KBM-7 (cell line): ENCODE results near the gene PHTF2.
"Not testable (repeated sequence)": the region's sequence is repeated elsewhere in the genome, so short reads cannot be mapped to it uniquely, and the experiment has no call there.

ENCODE experiments used
- DNase-seq: peaks from one replicate; pipeline ENCODE4 v3.0.0-alpha.2; 2015
- in situ Hi-C: fragments of 300-500 bp; cut with MboI; formaldehyde crosslinking; loops from 2 replicates; pipeline ENCODE4 v1.14.3; 2020; ENCODE audit warnings: low sequenced_read_pairs, low pct_unique_long_range_greater_than_20kb, mixed read lengths

PHTF2 gene

DNA sequence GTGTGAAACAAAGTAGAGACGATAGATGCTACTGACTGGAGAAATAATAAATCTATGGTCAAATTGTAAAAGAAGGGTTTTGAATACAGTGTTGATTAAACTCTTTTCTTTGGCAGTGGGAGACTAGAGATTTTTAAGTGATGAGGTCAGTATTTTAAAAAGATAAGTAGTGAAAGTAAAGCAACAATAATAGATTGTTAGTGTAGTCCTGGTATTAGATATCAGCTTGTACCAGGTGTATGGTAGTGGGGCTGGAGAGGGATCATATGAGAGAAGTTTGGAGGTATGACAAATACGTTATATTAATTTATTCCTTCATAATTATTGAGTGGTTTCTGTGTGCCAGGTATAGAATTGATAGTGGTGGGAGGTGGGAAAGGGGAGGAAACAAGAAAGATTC, 25.2 kb downstream of the PHTF2 start:
- no peak for DNase-seq
- in situ Hi-C loops: no loop called here

GRCh38 chr7:77824636-77825035, 26.1 kb downstream of the PHTF2 start:
- no peak for DNase-seq
- in situ Hi-C loops: no loop called here

DNA sequence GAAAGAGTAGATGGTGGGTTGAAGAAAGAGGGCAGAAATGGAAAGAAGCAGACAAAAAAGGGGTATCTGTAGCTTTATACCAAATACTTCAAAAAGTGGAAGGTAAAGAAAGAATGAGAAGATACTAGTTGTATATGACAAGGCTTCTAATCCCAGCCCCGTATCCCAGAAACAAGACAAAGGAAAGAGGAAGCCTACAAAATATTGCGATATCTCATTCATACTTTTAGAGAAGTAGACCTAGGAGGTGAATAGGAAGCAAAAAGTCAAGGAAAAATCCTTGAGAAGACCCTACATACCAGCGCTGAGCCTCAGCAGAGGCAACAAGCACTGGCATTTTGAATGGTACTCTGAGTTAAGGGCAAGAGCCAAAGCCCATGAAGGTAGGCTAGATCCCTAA, 26.6 kb downstream of the PHTF2 start:
- peak; percentile 56 for DNase-seq
- in situ Hi-C loops: no loop called here

GRCh38 chr7:77826300-77826699, 27.7 kb downstream of the PHTF2 start:
- in situ Hi-C loops: no loop called here
- DNase-seq: no peak

GRCh38 chr7:77827999-77828398, 29.4 kb downstream of the PHTF2 start:
- DNase-seq: peak; percentile 70
- in situ Hi-C loops: no loop called here

GRCh38 chr7:77830649-77831355, 32.2 kb downstream of the PHTF2 start:
- DNase-seq: no peak
- in situ Hi-C loops: no loop called here

GRCh38 chr7:77831481-77831880, 32.9 kb downstream of the PHTF2 start:
- DNase-seq: no peak
- in situ Hi-C loops: no loop called here

GRCh38 chr7:77831953-77832352, 33.4 kb downstream of the PHTF2 start:
- in situ Hi-C loops: no loop called here
- DNase-seq: no peak

- no peak for DNase-seq
Measured at GRCh38 chr7:77833136-77833535, 34.6 kb downstream of the PHTF2 start.

DNA sequence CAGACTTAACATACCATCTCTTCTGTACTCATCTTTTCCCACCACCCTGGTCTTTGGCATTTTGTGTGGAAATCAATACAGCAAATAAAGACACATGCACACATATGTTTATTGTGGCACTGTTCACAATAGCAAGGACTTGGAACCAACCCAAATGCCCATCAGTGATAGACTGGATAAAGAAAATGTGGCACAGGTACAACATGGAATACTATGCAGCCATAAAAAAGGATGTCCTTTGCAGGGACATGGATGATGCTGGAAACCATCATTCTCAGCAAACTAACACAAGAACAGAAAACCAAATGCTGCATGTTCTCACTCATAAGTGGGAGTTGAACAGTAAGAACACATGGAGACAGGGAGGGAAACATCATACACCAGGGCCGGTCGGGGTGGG, 37.9 kb downstream of the PHTF2 start:
- in situ Hi-C loops, DNase-seq: not testable (repeated sequence)

More at GRCh38 chr7:77833136-77833535, 34.6 kb downstream of the PHTF2 start:
- in situ Hi-C loops: no loop called here

DNA sequence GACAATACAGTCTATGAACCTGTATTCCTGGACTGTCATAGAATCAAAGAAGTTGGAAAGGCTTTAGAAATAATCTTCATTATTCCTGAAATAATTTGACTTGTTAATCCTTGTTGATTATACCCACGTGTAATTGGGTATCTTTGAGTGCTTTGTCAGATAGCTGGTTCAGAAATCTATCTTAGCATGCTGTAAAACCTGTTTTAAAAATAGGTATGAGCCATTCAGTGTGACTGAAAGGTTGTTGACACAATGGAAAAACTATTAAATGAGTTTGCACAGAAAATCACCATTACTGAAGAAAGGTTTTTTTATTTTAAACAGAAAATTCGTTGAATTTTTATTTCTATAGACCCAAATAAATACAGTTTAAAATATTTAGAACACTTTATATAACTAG, 38.7 kb downstream of the PHTF2 start:
- in situ Hi-C loops: no loop called here
- no peak for DNase-seq

DNA sequence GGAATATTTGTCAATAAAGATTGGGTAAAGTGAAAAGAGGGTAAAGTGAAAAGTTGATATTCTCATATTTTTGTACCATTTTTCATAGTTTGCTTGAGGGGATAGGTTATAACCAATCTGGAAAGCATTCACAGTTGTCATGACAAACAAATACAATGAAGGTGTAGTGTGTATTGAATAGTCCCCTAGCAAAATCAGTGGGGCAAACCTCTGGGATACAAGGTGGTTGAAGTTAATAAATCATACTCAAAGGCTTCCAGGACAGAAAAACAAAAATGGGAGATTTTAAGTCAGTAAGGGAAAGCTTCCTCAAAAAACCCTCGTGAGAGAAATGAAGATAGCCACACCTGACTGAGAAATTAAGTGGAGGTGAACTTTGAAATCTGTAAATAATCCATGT, 39.4 kb downstream of the PHTF2 start:
- in situ Hi-C loops: no loop called here
- DNase-seq: no peak

DNA sequence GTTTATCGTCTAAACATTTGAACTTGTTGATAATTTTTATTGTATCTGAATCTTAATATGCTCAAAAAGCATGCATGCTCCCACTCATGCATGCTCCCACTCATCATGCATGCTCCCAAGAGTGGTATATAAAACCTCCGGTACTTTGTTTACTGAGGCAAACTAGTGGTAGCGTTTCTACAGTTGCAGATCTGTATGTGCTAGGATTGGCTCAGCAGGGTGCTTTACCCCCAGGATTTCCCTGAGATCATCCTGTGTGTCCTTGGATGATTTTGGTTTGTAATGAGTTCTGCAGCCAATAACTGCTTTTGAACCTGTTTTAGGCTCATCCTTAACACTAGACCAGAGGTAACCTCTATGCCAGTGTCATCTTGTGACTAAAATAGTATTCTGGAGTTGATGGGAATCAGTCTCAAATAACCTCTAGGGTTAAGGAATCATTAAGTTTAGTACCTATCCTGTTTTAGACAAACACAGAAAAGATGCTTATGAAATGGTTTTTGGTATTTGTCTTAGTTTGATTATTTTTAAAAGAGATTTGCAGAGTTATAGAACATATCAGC, 40.4 kb downstream of the PHTF2 start:
- DNase-seq: no peak
- in situ Hi-C loops: no loop called here

GRCh38 chr7:77839919-77840318, 41.3 kb downstream of the PHTF2 start:
- DNase-seq: no peak
- in situ Hi-C loops: no loop called here

- in situ Hi-C loops: no loop called here
- DNase-seq: peak; percentile 56
Measured at GRCh38 chr7:77843194-77843593, 44.6 kb downstream of the PHTF2 start.

- in situ Hi-C loops: no loop called here
- no peak for DNase-seq
Measured at GRCh38 chr7:77846317-77847092, 47.9 kb downstream of the PHTF2 start.

GRCh38 chr7:77855371-77856083, 57.0 kb downstream of the PHTF2 start:
- in situ Hi-C loops: no loop called here
- DNase-seq: no peak

DNA sequence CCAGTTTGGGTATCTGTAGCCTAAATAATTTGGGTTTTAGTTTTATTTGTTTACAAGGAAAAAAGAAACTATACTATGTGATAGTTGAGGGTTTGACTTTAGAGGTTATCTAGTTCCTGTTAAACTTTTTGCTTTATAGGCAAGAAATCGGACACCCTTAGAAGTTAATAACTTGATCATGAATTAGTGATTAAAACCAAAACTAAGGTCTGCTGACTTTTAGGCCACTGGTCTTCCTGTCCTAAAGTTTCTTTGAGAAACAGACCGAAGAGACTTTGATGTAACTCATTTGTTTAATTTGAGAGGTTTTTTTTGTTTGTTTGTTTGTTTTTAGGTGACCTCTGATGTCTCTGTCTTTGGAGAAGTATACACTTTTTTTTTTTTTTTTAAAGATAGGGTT, 59.7 kb downstream of the PHTF2 start:
- in situ Hi-C loops: no loop called here

GRCh38 chr7:77859343-77859742, 60.8 kb downstream of the PHTF2 start:
- no peak for DNase-seq
- in situ Hi-C loops: no loop called here

More for the DNA sequence above, 59.7 kb downstream of the PHTF2 start:
- no peak for DNase-seq

- in situ Hi-C loops: no loop called here
- DNase-seq: no peak
Measured at GRCh38 chr7:77862691-77863090, 64.1 kb downstream of the PHTF2 start.
